GM18507 (cell line): ENCODE data around the gene MYO1A.

Experiments
- DNase-seq: peaks from one replicate; pipeline ENCODE4 v3.0.0; 2011; ENCODE audit warnings: low read depth; ENCODE audit not compliant: insufficient read length; ENCODE audit errors: extremely low spot score
- FAIRE-seq: peaks from 2 replicates; lab custom pipeline; 2011; peaks lifted over from hg19 to GRCh38; lab: Jason Lieb, UNC

Gene MYO1A

GRCh38 chr12:57049890-57050289 is at the start of gene MYO1A:
Gene MYO1A (minus strand): TSS chr12:57050129. CDS start chr12:57048323, 1,806 bp downstream.
- FAIRE-seq (no peak), DNase-seq (no peak)

- FAIRE-seq (no peak), DNase-seq (no peak)
Observed at GRCh38 chr12:57099047-57099714, 49.3 kb upstream of the MYO1A start.

- DNase-seq (no peak), FAIRE-seq (no peak)
Observed at GRCh38 chr12:57098546-57098945, 48.6 kb upstream of the MYO1A start.

- no peak for FAIRE-seq
Observed at GRCh38 chr12:57097554-57097835, 47.6 kb upstream of the MYO1A start.

GRCh38 chr12:57096748-57097553 is 47.0 kb upstream of the MYO1A start:
- no peak for FAIRE-seq

More at GRCh38 chr12:57097554-57097835, 47.6 kb upstream of the MYO1A start:
- no peak for DNase-seq

GRCh38 chr12:57096099-57096572 is 46.2 kb upstream of the MYO1A start:
- DNase-seq: no peak
- FAIRE-seq: no peak

More at GRCh38 chr12:57096748-57097553, 47.0 kb upstream of the MYO1A start:
- no peak for DNase-seq

GRCh38 chr12:57095440-57095839 is 45.5 kb upstream of the MYO1A start:
- DNase-seq: no peak
- no peak for FAIRE-seq

- FAIRE-seq: no peak
- no peak for DNase-seq
Observed at GRCh38 chr12:57094208-57095160, 44.6 kb upstream of the MYO1A start.

GRCh38 chr12:57093415-57094207 is 43.7 kb upstream of the MYO1A start:
- DNase-seq: no peak
- peak; percentile 91 for FAIRE-seq

GRCh38 chr12:57092876-57093414 is 43.0 kb upstream of the MYO1A start:
- no peak for DNase-seq
- FAIRE-seq: no peak

- no peak for DNase-seq
- FAIRE-seq: no peak
Observed at GRCh38 chr12:57092529-57092862, 42.6 kb upstream of the MYO1A start.

GRCh38 chr12:57091638-57092528 is 42.0 kb upstream of the MYO1A start:
- DNase-seq (no peak), FAIRE-seq (no peak)

- no peak for DNase-seq
- FAIRE-seq: no peak
Observed at GRCh38 chr12:57090924-57091637, 41.2 kb upstream of the MYO1A start.

- FAIRE-seq: no peak
- no peak for DNase-seq
Observed at GRCh38 chr12:57090490-57090889, 40.6 kb upstream of the MYO1A start.

- DNase-seq: no peak
- FAIRE-seq: peak; percentile 44
Observed at GRCh38 chr12:57089271-57090245, 39.6 kb upstream of the MYO1A start.
